ENCODE measurements around the gene ALK. TPM values are rescaled to one million over a fixed set of nuclear protein-coding genes. Genes with fewer than 3 reads are reported as not detected.

The ALK gene
- polyA plus RNA-seq, 3 donors, result not detected

GRCh38 chr2:29281916-29282247, 639.5 kb downstream of the ALK start:
- Mint-ChIP-seq H3K27me3 (ENCODE audit: low read depth in 3 of 3) (peaks cover 0 to 3% (median 1%) of the 10 kb centered on the region in 3 donors), H3K27ac (no peak overlapping the region), H3K4me1 (no peaks in the 10 kb centered on the region), H3K36me3 (no peaks in the 10 kb centered on the region), H3K9me3 (peaks cover 0 to 6% (median 0%) of the 10 kb centered on the region in 7 donors), H3K4me3 (no peak overlapping the region)
- Histone ChIP-seq H3K9ac (ENCODE audit: insufficient read depth, low read length, poor library complexity, severe bottlenecking) (no peak overlapping the region), H3K4me1 (ENCODE audit: control insufficient read depth in 1 of 2, insufficient read depth in 2 of 2, low read length in 2 of 2) (no peaks in the 10 kb centered on the region), H3K27ac (ENCODE audit: low read depth in 1 of 2, low read length in 2 of 2) (no peak overlapping the region), H4K20me1 (ENCODE audit: insufficient read depth, low read length) (no peaks in the 10 kb centered on the region), H3K79me2 (ENCODE audit: insufficient read depth, low read length) (no peaks in the 10 kb centered on the region), H3K4me2 (replicated peaks; ENCODE audit: extremely low read depth, low read length, poor library complexity, severe bottlenecking) (no peak overlapping the region), H3K36me3 (replicated peaks in 1 of 2; ENCODE audit: control insufficient read depth in 1 of 2, insufficient read depth in 2 of 2, low read length in 2 of 2) (no peaks in the 10 kb centered on the region), H3K9me3 (replicated peaks in 1 of 2; ENCODE audit: control insufficient read depth in 1 of 2, insufficient read depth in 1 of 2, low read length in 2 of 2) (no peaks in the 10 kb centered on the region), H3K27me3 (ENCODE audit: control insufficient read depth in 2 of 2, insufficient read depth in 2 of 2, low read length in 2 of 2) (no peaks in the 10 kb centered on the region), H3K4me3 (replicated peaks in 1 of 3; ENCODE audit: low read depth in 2 of 3, low read length in 3 of 3) (no peak overlapping the region), H2AFZ (ENCODE audit: insufficient read depth, low read depth, low read length, poor library complexity, severe bottlenecking) (no peak overlapping the region)
- DNase-seq, result no peak
- no peak for TF ChIP-seq CTCF (IDR thresholded peaks at IDR 0.05)
- intact Hi-C loops (cut with micrococcal nuclease), result no loop called here
- WGBS (ENCODE audit: insufficient coverage), result 86% methylated on average over 1 of the region's 3 CpGs

GRCh38 chr2:29281086-29281915, 640.1 kb downstream of the ALK start:
- 98% methylated on average over 9 of the region's 15 CpGs for WGBS (ENCODE audit: insufficient coverage)
- Histone ChIP-seq H3K36me3 (replicated peaks in 1 of 2; ENCODE audit: control insufficient read depth in 1 of 2, insufficient read depth in 2 of 2, low read length in 2 of 2) (no peaks in the 10 kb centered on the region), H3K4me3 (replicated peaks in 1 of 3; ENCODE audit: low read depth in 2 of 3, low read length in 3 of 3) (no peak overlapping the region), H3K4me2 (replicated peaks; ENCODE audit: extremely low read depth, low read length, poor library complexity, severe bottlenecking) (no peak overlapping the region), H3K9ac (ENCODE audit: insufficient read depth, low read length, poor library complexity, severe bottlenecking) (no peak overlapping the region), H3K9me3 (replicated peaks in 1 of 2; ENCODE audit: control insufficient read depth in 1 of 2, insufficient read depth in 1 of 2, low read length in 2 of 2) (no peaks in the 10 kb centered on the region), H3K27me3 (ENCODE audit: control insufficient read depth in 2 of 2, insufficient read depth in 2 of 2, low read length in 2 of 2) (no peaks in the 10 kb centered on the region), H4K20me1 (ENCODE audit: insufficient read depth, low read length) (no peaks in the 10 kb centered on the region), H3K27ac (ENCODE audit: low read depth in 1 of 2, low read length in 2 of 2) (no peak overlapping the region), H2AFZ (ENCODE audit: insufficient read depth, low read depth, low read length, poor library complexity, severe bottlenecking) (no peak overlapping the region), H3K4me1 (ENCODE audit: control insufficient read depth in 1 of 2, insufficient read depth in 2 of 2, low read length in 2 of 2) (no peaks in the 10 kb centered on the region), H3K79me2 (ENCODE audit: insufficient read depth, low read length) (no peaks in the 10 kb centered on the region)
- no peak for DNase-seq
- Mint-ChIP-seq H3K27me3 (ENCODE audit: low read depth in 3 of 3) (peaks cover 0 to 5% (median 3%) of the 10 kb centered on the region in 3 donors), H3K9me3 (peaks cover 0 to 6% (median 0%) of the 10 kb centered on the region in 7 donors), H3K36me3 (no peaks in the 10 kb centered on the region), H3K4me3 (no peak overlapping the region), H3K4me1 (no peaks in the 10 kb centered on the region), H3K27ac (no peak overlapping the region)
- intact Hi-C loops (cut with micrococcal nuclease), result no loop called here
- no peak for TF ChIP-seq CTCF (IDR thresholded peaks at IDR 0.05)

All from CD14-positive monocyte (primary cell).